NCI-H1694 (cell line): ENCODE results near the gene ZNHIT2.

Experiments used
- DNase-seq: peaks from one replicate; lab custom pipeline; 2025; lab: John Stamatoyannopoulos, UW

Gene ZNHIT2

GRCh38 chr11:65071907-65072630 lies 45.4 kb downstream of the ZNHIT2 start:
- DNase-seq, result no peak

- DNase-seq, result no peak
These were observed 48.3 kb downstream of the ZNHIT2 start for GRCh38 chr11:65069217-65069616.

DNA sequence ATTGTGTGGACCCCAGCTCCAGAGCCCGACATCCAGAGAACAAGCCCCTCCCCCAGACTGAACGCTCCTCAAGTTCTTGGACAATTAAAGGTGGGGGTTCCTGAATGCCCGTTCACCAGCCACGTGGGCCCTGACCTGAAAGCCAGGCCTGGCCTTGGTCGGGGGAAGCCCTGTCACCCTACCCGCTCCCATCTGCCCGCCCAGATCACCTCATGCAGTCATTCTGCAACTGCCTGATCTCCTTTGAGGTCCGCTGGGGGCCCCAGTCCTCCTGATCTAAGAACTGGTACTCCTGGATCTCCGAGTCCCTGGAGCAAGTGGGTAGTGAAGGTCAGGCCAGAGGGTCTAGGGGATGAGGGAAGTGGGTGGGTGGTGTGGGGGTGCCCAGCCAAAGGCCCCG lies 50.1 kb downstream of the ZNHIT2 start:
- DNase-seq, result no peak

GRCh38 chr11:65066805-65067291 lies 50.7 kb downstream of the ZNHIT2 start:
- no peak for DNase-seq
